BLaER1 (cell line): ENCODE measurements around the gene ZNF460.

ENCODE experiments used
- H3K27ac ChIP-seq: shearing (Covaris generic); formaldehyde crosslinking; 2 replicates; pipeline ENCODE4 v1.8.1; 2022
- H3K27me3 ChIP-seq: shearing (Covaris generic); formaldehyde crosslinking; 2 replicates; pipeline ENCODE4 v1.8.1; 2022
- H3K36me3 ChIP-seq: shearing (Covaris generic); formaldehyde crosslinking; 2 replicates; pipeline ENCODE4 v1.8.1; 2022
- H3K4me1 ChIP-seq: shearing (Covaris generic); formaldehyde crosslinking; 2 replicates; pipeline ENCODE4 v1.8.1; 2022
- H3K4me2 ChIP-seq: shearing (Covaris generic); formaldehyde crosslinking; 2 replicates; pipeline ENCODE4 v1.8.1; 2022
- H3K4me3 ChIP-seq: shearing (Covaris generic); formaldehyde crosslinking; 2 replicates; pipeline ENCODE4 v1.8.1; 2022
- H3K9ac ChIP-seq: shearing (Covaris generic); formaldehyde crosslinking; 2 replicates; pipeline ENCODE4 v1.8.1; 2022
- H3K9me3 ChIP-seq: shearing (Covaris generic); formaldehyde crosslinking; 2 replicates; pipeline ENCODE4 v1.8.1; 2022
- H4K20me1 ChIP-seq: shearing (Covaris generic); formaldehyde crosslinking; 2 replicates; pipeline ENCODE4 v1.8.1; 2022
- Cebpa-rat ChIP-seq: shearing (Covaris generic); IDR thresholded peaks from 2 replicates; pipeline ENCODE4 v1.8.1; 2022

The ZNF460 gene

GRCh38 chr19:57308514-57308913 is 28.2 kb downstream of the ZNF460 start:
- H3K27me3 ChIP-seq: no peaks in the 10 kb centered on the region

GRCh38 chr19:57310792-57311191 is 30.5 kb downstream of the ZNF460 start:
- H3K27me3 ChIP-seq: no peaks in the 10 kb centered on the region
- 0 out of 2 replicates have a peak, but pooled peaks cover 1% of the 10 kb centered on the region for H3K36me3 ChIP-seq
- no peak overlapping the region for H3K9ac ChIP-seq
- peaks cover 13% of the 10 kb centered on the region; the same call in 1 of the 2 replicates for H4K20me1 ChIP-seq
- no peak overlapping the region for H3K4me2 ChIP-seq
- no peaks in the 10 kb centered on the region for H3K4me1 ChIP-seq
- no peak overlapping the region for H3K27ac ChIP-seq
- H3K9me3 ChIP-seq: no peaks in the 10 kb centered on the region
- no peak overlapping the region for H3K4me3 ChIP-seq
- TF ChIP-seq Cebpa-rat: no peak

More at GRCh38 chr19:57308514-57308913, 28.2 kb downstream of the ZNF460 start:
- Histone ChIP-seq H4K20me1 (peaks cover 36% of the 10 kb centered on the region), H3K4me1 (no peaks in the 10 kb centered on the region), H3K9ac (no peak overlapping the region), H3K9me3 (no peaks in the 10 kb centered on the region), H3K4me2 (no peak overlapping the region), H3K27ac (no peak overlapping the region), H3K4me3 (no peak overlapping the region), H3K36me3 (peaks cover 9% of the 10 kb centered on the region; the same call in 1 of the 2 replicates)
- no peak for TF ChIP-seq Cebpa-rat

- H3K9me3 ChIP-seq: no peaks in the 10 kb centered on the region
- H3K4me3 ChIP-seq: no peak overlapping the region
- no peak for TF ChIP-seq Cebpa-rat
- no peak overlapping the region for H3K9ac ChIP-seq
- no peaks in the 10 kb centered on the region for H3K36me3 ChIP-seq
- no peaks in the 10 kb centered on the region for H3K4me1 ChIP-seq
- no peaks in the 10 kb centered on the region for H4K20me1 ChIP-seq
- no peak overlapping the region for H3K27ac ChIP-seq
- no peak overlapping the region for H3K4me2 ChIP-seq
- no peaks in the 10 kb centered on the region for H3K27me3 ChIP-seq
Observed at GRCh38 chr19:57314146-57314545, 33.9 kb downstream of the ZNF460 start.

- no peak overlapping the region for H3K4me3 ChIP-seq
- peaks cover 20% of the 10 kb centered on the region for H4K20me1 ChIP-seq
- no peak overlapping the region for H3K27ac ChIP-seq
- H3K4me2 ChIP-seq: no peak overlapping the region
- H3K36me3 ChIP-seq: peaks cover under 1% of the 10 kb centered on the region; the same call in 1 of the 2 replicates
- H3K9me3 ChIP-seq: no peaks in the 10 kb centered on the region
- H3K9ac ChIP-seq: no peak overlapping the region
- TF ChIP-seq Cebpa-rat: no peak
- H3K27me3 ChIP-seq: peaks cover 5% of the 10 kb centered on the region; the same call in 1 of the 2 replicates
- peaks cover 24% of the 10 kb centered on the region for H3K4me1 ChIP-seq
Observed at GRCh38 chr19:57317503-57317902, 37.2 kb downstream of the ZNF460 start.

- Histone ChIP-seq H3K9me3 (no peaks in the 10 kb centered on the region), H3K36me3 (peaks cover 24% of the 10 kb centered on the region), H3K9ac (peak overlapping the region; percentile 91; the same call in 1 of the 2 replicates), H3K4me1 (peaks cover 27% of the 10 kb centered on the region), H4K20me1 (peaks cover 43% of the 10 kb centered on the region), H3K4me3 (peak overlapping the region; percentile 87), H3K27ac (peak overlapping the region; percentile 87; the same call in 1 of the 2 replicates), H3K27me3 (peaks cover 20% of the 10 kb centered on the region), H3K4me2 (peak overlapping the region; percentile 98)
- TF ChIP-seq Cebpa-rat: no peak
Observed at GRCh38 chr19:57319869-57320179, 39.5 kb downstream of the ZNF460 start.

- Histone ChIP-seq H3K9ac (peak within 1 kb of the TSS; percentile 91), H3K4me2 (peak within 1 kb of the TSS; percentile 98), H3K9me3 (no peaks in the 10 kb centered on the region), H3K36me3 (peaks cover 30% of the 10 kb centered on the region), H3K27me3 (peaks cover 20% of the 10 kb centered on the region), H3K4me3 (peak within 1 kb of the TSS; percentile 87), H3K27ac (peak within 1 kb of the TSS; percentile 87), H4K20me1 (peaks cover 50% of the 10 kb centered on the region), H3K4me1 (peaks cover 28% of the 10 kb centered on the region)
- TF ChIP-seq Cebpa-rat: no peak
Observed at GRCh38 chr19:57320180-57321084, 40.1 kb downstream of the ZNF460 start, which contains the start of gene ZNF543. Gene ZNF543, plus strand, starts transcription at chr19:57320472. Its CDS starts 382 bp downstream, at chr19:57320854.

- H3K4me2 ChIP-seq: peak overlapping the region; percentile 98
- H3K9me3 ChIP-seq: no peaks in the 10 kb centered on the region
- H3K27ac ChIP-seq: peak overlapping the region; percentile 87; the same call in 1 of the 2 replicates
- peaks cover 35% of the 10 kb centered on the region for H3K4me1 ChIP-seq
- peaks cover 20% of the 10 kb centered on the region for H3K27me3 ChIP-seq
- H3K4me3 ChIP-seq: peak overlapping the region; percentile 87
- H4K20me1 ChIP-seq: peaks cover 56% of the 10 kb centered on the region
- H3K36me3 ChIP-seq: peaks cover 37% of the 10 kb centered on the region
- peak overlapping the region; percentile 91 for H3K9ac ChIP-seq
- TF ChIP-seq Cebpa-rat: no peak
Observed at GRCh38 chr19:57321116-57321515, 40.8 kb downstream of the ZNF460 start.

- Histone ChIP-seq H3K4me2 (peak overlapping the region; percentile 98), H3K27ac (no peak overlapping the region), H3K27me3 (peaks cover 20% of the 10 kb centered on the region), H3K36me3 (peaks cover 43% of the 10 kb centered on the region), H3K4me3 (peak overlapping the region; percentile 87), H3K9ac (peak overlapping the region; percentile 91), H4K20me1 (peaks cover 63% of the 10 kb centered on the region), H3K4me1 (peaks cover 41% of the 10 kb centered on the region), H3K9me3 (no peaks in the 10 kb centered on the region)
- TF ChIP-seq Cebpa-rat: no peak
Observed at GRCh38 chr19:57321751-57322150, 41.5 kb downstream of the ZNF460 start.

- TF ChIP-seq Cebpa-rat: no peak
- no peak overlapping the region for H3K27ac ChIP-seq
- peaks cover 37% of the 10 kb centered on the region for H3K4me1 ChIP-seq
- no peak overlapping the region for H3K4me2 ChIP-seq
- H3K4me3 ChIP-seq: no peak overlapping the region
- H4K20me1 ChIP-seq: peaks cover 93% of the 10 kb centered on the region
- no peaks in the 10 kb centered on the region for H3K9me3 ChIP-seq
- H3K27me3 ChIP-seq: peaks cover 20% of the 10 kb centered on the region
- H3K36me3 ChIP-seq: peaks cover 75% of the 10 kb centered on the region
- no peak overlapping the region for H3K9ac ChIP-seq
Observed at GRCh38 chr19:57324992-57325391, 44.7 kb downstream of the ZNF460 start.

GRCh38 chr19:57327993-57328392 is 47.7 kb downstream of the ZNF460 start:
- Histone ChIP-seq H3K36me3 (peaks cover 87% of the 10 kb centered on the region), H3K4me1 (peaks cover 15% of the 10 kb centered on the region), H3K4me2 (no peak overlapping the region), H3K4me3 (no peak overlapping the region), H3K9me3 (no peaks in the 10 kb centered on the region), H3K27me3 (peaks cover 9% of the 10 kb centered on the region), H4K20me1 (peaks cover 90% of the 10 kb centered on the region), H3K9ac (no peak overlapping the region), H3K27ac (no peak overlapping the region)
- TF ChIP-seq Cebpa-rat: no peak
